Cardiac fibroblast (primary cell): Measurements from ENCODE around the gene SMARCC1.

Experiments used
- DNase-seq, 2 donors: peaks; one replicate each; pipeline versions ENCODE4 v3.0.0 to v3.0.0-alpha.2; 2010; ENCODE audit warnings: low read depth in 2 of 2
- H3K4me3 ChIP-seq, 2 donors: replicated peaks in 1 of 2; 1 replicate in 1 of 2; 2 replicates in 1 of 2; pipeline ENCODE4 v1.5.1; 2011; ENCODE audit warnings: low read depth in 2 of 2, low read length in 2 of 2, mild to moderate bottlenecking in 2 of 2, moderate library complexity in 1 of 2
- CTCF ChIP-seq: IDR thresholded peaks from one replicate; pipeline ENCODE4 v1.5.1; 2011; ENCODE audit warnings: low read depth, mild to moderate bottlenecking, low read length, inconsistent platforms

SMARCC1 gene

GRCh38 chr3:47791193-47791855 lies 9.6 kb upstream of the SMARCC1 start:
- no peak for DNase-seq
- no peak overlapping the region for H3K4me3 ChIP-seq
- TF ChIP-seq CTCF = no peak

GRCh38 chr3:47783673-47784072 lies 2.0 kb upstream of the SMARCC1 start:
- DNase-seq = no peak

GRCh38 chr3:47782446-47783308 lies 984 bp upstream of the SMARCC1 start:
- no peak for DNase-seq
- peak overlapping the region; percentile 64 to 70 for H3K4me3 ChIP-seq
- TF ChIP-seq CTCF = no peak

More at GRCh38 chr3:47783673-47784072, 2.0 kb upstream of the SMARCC1 start:
- no peak for TF ChIP-seq CTCF
- no peak overlapping the region for H3K4me3 ChIP-seq

- no peak for TF ChIP-seq CTCF
- peak; percentile 35 to 48 for DNase-seq
- H3K4me3 ChIP-seq = peak overlapping the region; percentile 64 to 78
These were observed 680 bp downstream of the SMARCC1 start for GRCh38 chr3:47780741-47781684.

GRCh38 chr3:47778746-47779145 lies 2.9 kb downstream of the SMARCC1 start:
- DNase-seq = no peak
- no peak overlapping the region for H3K4me3 ChIP-seq
- TF ChIP-seq CTCF = no peak

GRCh38 chr3:47772788-47773187 lies 8.9 kb downstream of the SMARCC1 start:
- H3K4me3 ChIP-seq = no peak overlapping the region
- DNase-seq = no peak
- no peak for TF ChIP-seq CTCF
